Measurements from ENCODE around the gene MCEMP1. TPM values are rescaled to one million over a fixed set of nuclear protein-coding genes. Genes with fewer than 3 reads are reported as not detected.

The MCEMP1 gene
- total and polyA plus RNA-seq, 4 experiments from 2014 or later: not detected

DNA sequence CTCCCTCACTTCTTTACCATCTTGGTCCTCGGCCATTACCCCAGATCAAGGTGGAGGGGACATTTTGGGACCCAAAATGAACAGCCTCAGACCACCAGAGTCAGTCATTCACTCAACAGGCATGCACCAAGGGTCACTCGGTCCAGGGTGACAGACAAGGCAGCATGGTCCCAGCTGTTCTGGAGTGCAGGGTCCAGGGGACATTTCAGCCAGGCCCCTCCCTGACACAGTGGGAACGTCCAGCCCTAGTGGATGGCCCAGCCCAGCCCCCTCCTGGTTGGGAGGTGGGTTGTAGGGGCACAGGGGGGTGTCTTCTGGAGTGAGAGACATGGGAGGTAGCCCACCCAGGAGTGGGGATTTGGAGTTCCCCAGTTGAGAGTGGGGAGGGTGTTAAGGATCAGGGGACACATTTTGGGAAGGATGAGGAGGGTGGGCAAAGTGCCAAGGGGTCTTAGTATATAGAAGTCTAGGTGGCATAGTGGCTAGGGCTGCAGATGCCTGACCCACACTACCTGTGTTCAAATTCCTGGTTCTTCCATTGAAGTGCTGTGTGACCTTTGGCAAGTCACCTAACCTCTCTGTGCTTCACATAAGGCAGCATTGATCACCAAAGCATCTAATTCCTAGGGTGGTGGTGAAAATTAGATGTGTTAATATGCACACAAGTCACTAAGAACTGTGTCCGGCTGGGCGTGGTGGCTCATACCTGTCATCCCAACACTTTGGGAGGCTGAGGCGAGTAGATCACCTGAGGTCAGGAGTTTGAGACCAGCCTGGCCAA is 27.6 kb downstream of the MCEMP1 start:
- Mint-ChIP-seq H3K27me3 (no peaks in the 10 kb centered on the region), H3K4me1 (peaks cover 20 to 54% (median 33%) of the 10 kb centered on the region in 4 donors), H3K27ac (peak overlapping the region in 6 of 7 donors; percentile 55 to 96 (median 78)), H3K36me3 (no peaks in the 10 kb centered on the region), H3K4me3 (peak overlapping the region in 2 of 8 donors; percentile 39 to 45), H3K9me3 (no peaks in the 10 kb centered on the region)
- CTCF ChIA-PET (ENCODE audit: partially characterized antibody): interaction anchor here (1.3 kb wide), 1 partner anchor 24 kb away, joined by 15 read pairs; the partner anchor contains the start of gene TRAPPC5
- no peak for DNase-seq
- H3K36me3 ChIP-seq (ENCODE audit: insufficient read depth, low read length): no peaks in the 10 kb centered on the region
- H3K9me3 ChIP-seq (ENCODE audit: control insufficient read depth in 1 of 2, low read length in 2 of 2): no peaks in the 10 kb centered on the region
- H3K27me3 ChIP-seq (ENCODE audit: insufficient read depth, low read length): no peaks in the 10 kb centered on the region
- intact Hi-C loops (cut with micrococcal nuclease): loop anchor here (2.0 to 10.0 kb wide), 2 partner anchors 24 to 50 kb away; partner anchors contain the start of gene TRAPPC5
- POLR2A ChIA-PET (ENCODE audit: partially characterized antibody): interaction anchor here (1.1 to 3.0 kb wide), 2 partner anchors 8 to 24 kb away, joined by 4 to 29 read pairs; partner anchors contain the start of gene TRAPPC5
- no peak overlapping the region for H3K4me3 ChIP-seq (ENCODE audit: low read length in 2 of 2)
- H3K27ac ChIP-seq (ENCODE audit: low read depth, low read length): no peak overlapping the region
- H3K4me1 ChIP-seq (ENCODE audit: insufficient read depth, low read length): peaks cover 38% of the 10 kb centered on the region

DNA sequence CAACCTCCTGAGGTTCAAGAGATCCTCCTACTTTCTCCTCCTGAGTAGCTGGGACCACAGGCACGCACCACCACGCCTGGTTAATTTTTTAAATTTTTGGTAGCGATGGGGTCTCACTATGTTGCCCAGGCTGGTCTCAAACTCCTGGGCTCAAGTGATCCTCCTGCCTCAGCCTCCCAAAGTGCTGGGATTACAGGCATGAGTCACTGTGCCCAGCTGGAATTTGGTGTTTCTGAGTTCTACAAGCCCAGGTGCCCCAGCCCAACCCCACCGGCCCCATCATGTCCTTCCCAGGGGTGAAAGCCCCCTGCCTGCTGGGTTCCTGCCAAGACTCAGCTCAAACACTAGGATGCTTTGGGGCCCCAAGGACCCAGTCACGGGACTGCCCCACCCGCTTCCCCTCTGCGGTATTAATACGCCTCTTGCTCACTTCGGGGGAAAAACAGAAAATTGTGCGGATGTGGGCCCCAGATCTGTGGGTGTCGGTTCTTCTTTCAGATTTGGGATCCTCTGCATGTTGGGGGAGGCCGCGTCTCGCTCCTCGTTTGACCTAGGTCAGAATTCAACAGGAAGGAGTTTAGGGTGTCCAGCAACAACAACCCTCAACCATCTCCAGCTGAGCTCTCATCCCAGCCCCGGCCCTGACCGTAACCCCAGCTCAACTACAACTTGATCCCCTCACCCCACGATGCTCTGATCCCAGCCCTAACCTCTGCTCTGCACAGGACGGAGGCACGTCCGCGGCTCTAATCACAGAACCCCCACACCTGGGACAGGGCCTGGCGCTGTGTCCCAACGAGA is 28.7 kb downstream of the MCEMP1 start:
- H3K4me1 ChIP-seq (ENCODE audit: insufficient read depth, low read length): peaks cover 38% of the 10 kb centered on the region
- H3K4me3 Mint-ChIP-seq: peak overlapping the region; percentile 76 to 90 (median 84)
- H3K27ac ChIP-seq (ENCODE audit: low read depth, low read length): peak overlapping the region; percentile 72
- no peaks in the 10 kb centered on the region for H3K9me3 ChIP-seq (ENCODE audit: control insufficient read depth in 1 of 2, low read length in 2 of 2)
- peak; percentile 73 to 83 (median 76) for DNase-seq
- CTCF ChIA-PET (ENCODE audit: partially characterized antibody): interaction anchor here (0.7 to 1.9 kb wide), 3 partner anchors 25 to 96 kb away, joined by 3 to 15 read pairs (median 4); partner anchors contain the start of gene TRAPPC5
- intact Hi-C loops (cut with micrococcal nuclease): loop anchor here (2.0 to 10.0 kb wide), 2 partner anchors 25 to 49 kb away; partner anchors contain the start of gene TRAPPC5
- no peaks in the 10 kb centered on the region for H3K36me3 ChIP-seq (ENCODE audit: insufficient read depth, low read length)
- no peaks in the 10 kb centered on the region for H3K9me3 Mint-ChIP-seq
- POLR2A ChIA-PET (ENCODE audit: partially characterized antibody): interaction anchor here (0.9 to 3.0 kb wide), 10 partner anchors 9 to 356 kb away, joined by 3 to 29 read pairs (median 3); partner anchors contain the start of genes ARHGEF18 and TRAPPC5
- no peaks in the 10 kb centered on the region for H3K36me3 Mint-ChIP-seq
- peak overlapping the region; percentile 87 to 98 (median 98) for H3K27ac Mint-ChIP-seq
- H3K27me3 ChIP-seq (ENCODE audit: insufficient read depth, low read length): no peaks in the 10 kb centered on the region
- peak overlapping the region; percentile 30 to 45 for H3K4me3 ChIP-seq (ENCODE audit: low read length in 2 of 2)
- no peaks in the 10 kb centered on the region for H3K27me3 Mint-ChIP-seq
- peaks cover 19 to 51% (median 33%) of the 10 kb centered on the region in 4 donors for H3K4me1 Mint-ChIP-seq

DNA sequence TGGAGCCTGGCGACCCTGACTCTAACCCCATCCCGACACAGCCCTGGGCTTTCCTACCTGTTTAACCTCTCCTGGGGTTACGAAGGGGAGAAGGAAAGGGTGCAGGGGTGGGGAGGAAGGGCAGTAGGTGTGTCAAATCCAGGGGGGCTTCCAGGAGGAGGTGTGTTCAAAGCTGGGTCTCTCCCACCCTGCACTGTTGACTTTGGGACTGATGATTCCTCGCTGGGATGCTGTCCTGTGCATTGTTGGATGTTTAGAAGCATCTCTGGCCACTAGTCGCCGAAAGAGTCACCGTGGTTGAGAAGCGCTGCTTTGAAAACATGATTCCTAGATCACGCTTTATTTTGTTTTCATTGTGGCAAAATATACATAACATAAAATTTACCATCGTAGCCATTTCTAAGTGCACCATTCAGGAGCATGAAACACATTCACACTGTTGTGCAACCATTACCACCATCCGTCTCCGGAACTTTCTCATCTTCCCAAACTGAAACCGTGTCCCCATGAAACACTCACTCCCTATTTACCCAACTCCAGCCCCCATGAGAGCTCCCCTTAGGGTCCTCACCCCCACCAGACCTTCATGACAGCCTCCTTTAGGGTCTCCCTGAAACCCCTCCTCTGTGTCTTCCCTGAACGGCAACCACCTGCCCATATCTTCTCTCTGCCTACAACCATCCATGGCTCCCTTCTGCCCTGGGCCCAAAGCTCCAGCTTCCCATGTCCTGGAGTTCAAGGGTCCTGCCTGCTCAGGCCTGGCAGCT is 29.5 kb downstream of the MCEMP1 start:
- Histone ChIP-seq H3K4me1 (ENCODE audit: insufficient read depth, low read length) (peaks cover 38% of the 10 kb centered on the region), H3K27me3 (ENCODE audit: insufficient read depth, low read length) (no peaks in the 10 kb centered on the region), H3K4me3 (ENCODE audit: low read length in 2 of 2) (peak overlapping the region; percentile 30 to 45), H3K27ac (ENCODE audit: low read depth, low read length) (peak overlapping the region; percentile 72), H3K36me3 (ENCODE audit: insufficient read depth, low read length) (no peaks in the 10 kb centered on the region), H3K9me3 (ENCODE audit: control insufficient read depth in 1 of 2, low read length in 2 of 2) (no peaks in the 10 kb centered on the region)
- ChIA-PET POLR2A (ENCODE audit: partially characterized antibody) (interaction anchor here (0.6 to 3.0 kb wide), 10 partner anchors 9 to 869 kb away, joined by 3 to 29 read pairs (median 3); partner anchors contain the start of genes ARHGEF18, PET100, TRAPPC5 and XAB2), CTCF (ENCODE audit: partially characterized antibody) (interaction anchor here (0.7 to 3.1 kb wide), 4 partner anchors 26 to 95 kb away, joined by 3 to 15 read pairs (median 8); partner anchors contain the start of gene TRAPPC5)
- no peaks in the 10 kb centered on the region for H3K9me3 Mint-ChIP-seq
- H3K27ac Mint-ChIP-seq: peak overlapping the region; percentile 87 to 98 (median 98)
- H3K4me3 Mint-ChIP-seq: peak overlapping the region in 7 of 8 donors; percentile 76 to 90 (median 84)
- DNase-seq: no peak
- no peaks in the 10 kb centered on the region for H3K27me3 Mint-ChIP-seq
- no peaks in the 10 kb centered on the region for H3K36me3 Mint-ChIP-seq
- H3K4me1 Mint-ChIP-seq: peaks cover 19 to 51% (median 33%) of the 10 kb centered on the region in 4 donors
- intact Hi-C loops (cut with micrococcal nuclease): loop anchor here (10.0 kb wide), 1 partner anchor 48 kb away; no protein-coding TSS in a partner anchor

DNA sequence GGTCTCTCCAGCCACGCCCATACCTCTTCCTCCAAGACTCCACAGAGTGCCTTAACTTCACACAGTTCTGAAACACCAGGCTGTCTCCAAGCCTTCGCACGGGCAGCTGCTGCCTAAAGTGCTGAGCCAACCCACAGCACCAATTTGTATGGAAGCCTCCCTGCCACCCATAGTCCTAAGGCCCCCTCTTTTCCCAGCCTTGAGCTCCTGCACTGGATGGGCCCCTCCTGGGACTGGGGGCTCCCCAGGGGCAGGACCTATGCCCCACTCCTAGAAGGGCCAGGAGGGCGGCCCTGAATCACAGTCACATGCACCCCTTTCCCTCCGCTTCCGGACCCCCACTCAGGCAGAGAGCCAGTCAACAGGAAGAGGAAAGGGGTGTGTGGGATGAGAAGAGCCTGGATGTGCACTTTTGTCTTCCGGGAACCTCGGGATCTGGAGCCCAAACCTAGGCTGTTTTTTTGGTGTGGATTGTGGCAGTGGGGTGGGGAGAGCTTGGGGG is 30.1 kb downstream of the MCEMP1 start:
- H3K27me3 Mint-ChIP-seq: no peaks in the 10 kb centered on the region
- no peaks in the 10 kb centered on the region for H3K36me3 Mint-ChIP-seq
- Histone ChIP-seq H3K4me1 (ENCODE audit: insufficient read depth, low read length) (peaks cover 38% of the 10 kb centered on the region), H3K4me3 (ENCODE audit: low read length in 2 of 2) (no peak overlapping the region), H3K36me3 (ENCODE audit: insufficient read depth, low read length) (no peaks in the 10 kb centered on the region), H3K9me3 (ENCODE audit: control insufficient read depth in 1 of 2, low read length in 2 of 2) (no peaks in the 10 kb centered on the region), H3K27me3 (ENCODE audit: insufficient read depth, low read length) (no peaks in the 10 kb centered on the region), H3K27ac (ENCODE audit: low read depth, low read length) (peak overlapping the region; percentile 72)
- H3K4me1 Mint-ChIP-seq: peaks cover 19 to 51% (median 33%) of the 10 kb centered on the region in 4 donors
- DNase-seq: no peak
- H3K9me3 Mint-ChIP-seq: no peaks in the 10 kb centered on the region
- intact Hi-C loops (cut with micrococcal nuclease): loop anchor here (10.0 kb wide), 1 partner anchor 48 kb away; no protein-coding TSS in a partner anchor
- peak overlapping the region in 7 of 8 donors; percentile 46 to 90 (median 84) for H3K4me3 Mint-ChIP-seq
- H3K27ac Mint-ChIP-seq: peak overlapping the region; percentile 87 to 98 (median 98)
- CTCF ChIA-PET (ENCODE audit: partially characterized antibody): interaction anchor here (3.1 kb wide), 1 partner anchor 26 kb away, joined by 12 read pairs; the partner anchor contains the start of gene TRAPPC5
- POLR2A ChIA-PET (ENCODE audit: partially characterized antibody): interaction anchor here (0.7 to 3.0 kb wide), 7 partner anchors 9 to 357 kb away, joined by 3 to 29 read pairs (median 3); partner anchors contain the start of genes ARHGEF18, PET100, TRAPPC5 and XAB2

DNA sequence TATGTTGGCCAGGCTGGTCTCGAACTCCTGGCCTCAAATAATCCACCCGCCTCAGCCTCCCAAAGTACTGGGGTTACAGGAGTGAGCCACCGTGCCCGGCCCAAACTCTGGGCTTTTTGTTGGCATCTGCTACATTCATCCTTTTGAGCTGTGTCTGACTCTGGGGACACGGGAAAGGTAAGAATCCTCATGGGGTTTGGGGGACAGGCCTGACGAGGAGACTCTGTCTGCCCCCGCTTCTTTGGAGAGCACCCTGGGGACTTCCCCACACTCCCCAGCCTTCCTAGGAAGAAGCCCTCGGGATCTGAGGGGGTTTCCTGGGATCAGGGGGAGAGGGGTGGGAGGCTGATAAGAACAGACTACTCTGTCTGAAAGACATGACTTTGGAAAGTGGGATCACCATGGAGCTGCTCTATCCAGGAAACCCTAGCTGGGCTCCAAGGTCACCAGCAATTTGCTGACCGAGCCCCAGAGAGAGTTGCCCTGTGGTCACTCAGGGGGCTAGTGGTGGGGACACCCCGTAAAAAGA is 33.1 kb downstream of the MCEMP1 start:
- Mint-ChIP-seq H3K4me3 (no peak overlapping the region), H3K27ac (peak overlapping the region in 2 of 7 donors; percentile 29 to 36)
- intact Hi-C loops (cut with micrococcal nuclease): loop anchor here (10.0 kb wide), 1 partner anchor 45 kb away; no protein-coding TSS in a partner anchor

DNA sequence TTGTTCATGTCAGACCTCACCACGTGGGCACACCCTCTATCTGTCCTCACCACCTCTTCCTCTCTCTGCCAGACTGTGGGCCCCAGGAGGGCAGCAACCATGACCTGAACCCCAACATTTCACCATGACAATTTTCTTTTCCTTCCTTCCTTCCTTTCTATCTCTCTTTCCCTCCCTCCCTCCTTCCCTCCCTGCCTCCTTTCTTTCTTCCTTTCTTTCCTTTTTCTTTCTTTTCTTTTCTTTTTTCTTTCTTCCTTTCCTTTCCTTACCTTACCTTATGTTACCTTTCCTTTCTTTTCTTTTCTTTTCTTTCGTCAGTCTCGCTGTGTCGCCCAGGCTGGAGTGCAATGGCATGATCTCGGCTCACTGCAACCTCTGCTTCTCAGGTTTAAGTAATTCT is 33.7 kb downstream of the MCEMP1 start:
- ChIA-PET CTCF (ENCODE audit: partially characterized antibody) (interaction anchor here (1.0 kb wide), 1 partner anchor 13 kb away, joined by 3 read pairs; no protein-coding TSS in a partner anchor), POLR2A (ENCODE audit: partially characterized antibody) (no interaction called here)
- Histone ChIP-seq H3K9me3 (ENCODE audit: control insufficient read depth in 1 of 2, low read length in 2 of 2) (no peaks in the 10 kb centered on the region), H3K4me1 (ENCODE audit: insufficient read depth, low read length) (peaks cover 24% of the 10 kb centered on the region), H3K36me3 (ENCODE audit: insufficient read depth, low read length) (no peaks in the 10 kb centered on the region), H3K4me3 (ENCODE audit: low read length in 2 of 2) (no peak overlapping the region), H3K27me3 (ENCODE audit: insufficient read depth, low read length) (no peaks in the 10 kb centered on the region), H3K27ac (ENCODE audit: low read depth, low read length) (no peak overlapping the region)
- intact Hi-C loops (cut with micrococcal nuclease): no loop called here
- no peaks in the 10 kb centered on the region for H3K36me3 Mint-ChIP-seq
- no peaks in the 10 kb centered on the region for H3K27me3 Mint-ChIP-seq
- H3K9me3 Mint-ChIP-seq: no peaks in the 10 kb centered on the region
- peak overlapping the region in 2 of 7 donors; percentile 26 to 36 for H3K27ac Mint-ChIP-seq
- H3K4me3 Mint-ChIP-seq: no peak overlapping the region
- no peak for DNase-seq
- H3K4me1 Mint-ChIP-seq: peaks cover 15 to 30% (median 19%) of the 10 kb centered on the region in 4 donors

More for the DNA sequence above, 33.1 kb downstream of the MCEMP1 start:
- H3K9me3 ChIP-seq (ENCODE audit: control insufficient read depth in 1 of 2, low read length in 2 of 2): no peaks in the 10 kb centered on the region
- Mint-ChIP-seq H3K36me3 (no peaks in the 10 kb centered on the region), H3K27me3 (no peaks in the 10 kb centered on the region), H3K9me3 (no peaks in the 10 kb centered on the region), H3K4me1 (peaks cover 19 to 36% (median 24%) of the 10 kb centered on the region in 4 donors)
- CTCF ChIA-PET (ENCODE audit: partially characterized antibody): no interaction called here
- no peaks in the 10 kb centered on the region for H3K36me3 ChIP-seq (ENCODE audit: insufficient read depth, low read length)
- no peaks in the 10 kb centered on the region for H3K27me3 ChIP-seq (ENCODE audit: insufficient read depth, low read length)
- H3K4me1 ChIP-seq (ENCODE audit: insufficient read depth, low read length): peaks cover 30% of the 10 kb centered on the region
- H3K27ac ChIP-seq (ENCODE audit: low read depth, low read length): no peak overlapping the region
- no peak for DNase-seq
- POLR2A ChIA-PET (ENCODE audit: partially characterized antibody): no interaction called here
- no peak overlapping the region for H3K4me3 ChIP-seq (ENCODE audit: low read length in 2 of 2)

Data from CD4-positive, alpha-beta memory T cell (primary cell).